WI38 (cell line): ENCODE measurements around the gene COL4A2.
"Not testable (repeated sequence)": the region's sequence is repeated elsewhere in the genome, so short reads cannot be mapped to it uniquely, and the experiment has no call there.

ENCODE experiments used
- H3K4me3 ChIP-seq: 2 replicates; pipeline ENCODE4 v1.5.1; 2011; ENCODE audit warnings: low read depth, mild to moderate bottlenecking, control low read depth, low read length
- TF ChIP-seq, protein P1 (sequence below): IDR thresholded peaks from 2 replicates; pipeline ENCODE4 v1.5.1; 2012; ENCODE audit warnings: low read depth, mild to moderate bottlenecking, control low read depth, low read length

Gene COL4A2

DNA sequence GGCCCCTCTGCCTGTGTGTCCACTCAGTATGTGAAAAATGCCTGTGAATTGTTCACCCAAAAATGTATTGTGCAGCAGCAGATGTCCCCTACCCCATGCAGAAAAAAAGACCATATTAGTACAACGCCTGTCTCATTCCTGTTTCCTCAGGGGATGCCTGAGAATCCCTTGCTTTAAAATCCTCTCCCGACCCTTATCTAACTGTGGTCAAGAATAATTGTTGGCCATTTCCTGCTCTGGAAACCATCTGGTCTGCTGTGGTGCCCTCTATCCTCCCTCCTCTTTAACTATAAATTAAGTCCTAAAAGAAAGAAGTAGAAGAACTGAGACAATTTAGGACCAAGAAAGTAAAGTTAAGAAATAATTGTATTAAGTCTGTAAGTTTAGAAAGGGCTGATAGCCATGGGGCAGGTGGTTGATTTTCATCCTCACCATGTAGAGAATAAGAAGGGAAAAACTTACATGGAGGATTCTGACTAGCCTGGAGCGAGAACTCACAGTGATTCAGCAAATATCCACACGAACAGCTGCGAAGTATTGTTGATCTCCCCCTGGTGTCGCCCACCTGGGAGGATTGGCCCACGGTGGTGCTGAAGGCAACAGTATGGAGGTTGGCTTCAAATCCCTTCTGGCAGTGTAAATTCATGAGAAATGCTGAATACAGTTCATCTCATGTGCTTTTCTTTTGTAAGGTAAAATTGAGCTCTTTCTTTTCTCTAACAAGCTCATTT is 85.6 kb downstream of the COL4A2 start:
- TF ChIP-seq, protein P1, sequence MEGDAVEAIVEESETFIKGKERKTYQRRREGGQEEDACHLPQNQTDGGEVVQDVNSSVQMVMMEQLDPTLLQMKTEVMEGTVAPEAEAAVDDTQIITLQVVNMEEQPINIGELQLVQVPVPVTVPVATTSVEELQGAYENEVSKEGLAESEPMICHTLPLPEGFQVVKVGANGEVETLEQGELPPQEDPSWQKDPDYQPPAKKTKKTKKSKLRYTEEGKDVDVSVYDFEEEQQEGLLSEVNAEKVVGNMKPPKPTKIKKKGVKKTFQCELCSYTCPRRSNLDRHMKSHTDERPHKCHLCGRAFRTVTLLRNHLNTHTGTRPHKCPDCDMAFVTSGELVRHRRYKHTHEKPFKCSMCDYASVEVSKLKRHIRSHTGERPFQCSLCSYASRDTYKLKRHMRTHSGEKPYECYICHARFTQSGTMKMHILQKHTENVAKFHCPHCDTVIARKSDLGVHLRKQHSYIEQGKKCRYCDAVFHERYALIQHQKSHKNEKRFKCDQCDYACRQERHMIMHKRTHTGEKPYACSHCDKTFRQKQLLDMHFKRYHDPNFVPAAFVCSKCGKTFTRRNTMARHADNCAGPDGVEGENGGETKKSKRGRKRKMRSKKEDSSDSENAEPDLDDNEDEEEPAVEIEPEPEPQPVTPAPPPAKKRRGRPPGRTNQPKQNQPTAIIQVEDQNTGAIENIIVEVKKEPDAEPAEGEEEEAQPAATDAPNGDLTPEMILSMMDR: no peak
- H3K4me3 ChIP-seq: no peak overlapping the region

DNA sequence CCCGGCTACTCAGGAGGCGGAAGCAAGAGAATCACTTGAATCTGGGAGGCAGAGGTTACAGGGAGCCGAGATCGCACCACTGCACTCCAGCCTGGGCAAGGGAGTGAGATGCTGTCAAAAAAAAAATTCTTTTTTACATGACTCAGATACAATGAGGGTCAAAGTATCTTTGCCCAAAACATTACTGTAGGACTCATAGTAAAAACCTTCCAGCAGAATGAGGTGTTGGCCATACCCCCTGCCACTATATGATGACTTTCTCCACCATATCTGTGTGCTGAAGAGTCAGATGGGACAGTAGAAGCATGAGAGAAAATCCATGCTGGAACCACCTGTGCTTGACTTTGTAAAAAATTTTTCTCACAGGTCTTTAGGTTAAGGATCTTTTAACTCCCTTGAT is 86.7 kb downstream of the COL4A2 start:
- no peak overlapping the region for H3K4me3 ChIP-seq
- TF ChIP-seq, protein P1: no peak

DNA sequence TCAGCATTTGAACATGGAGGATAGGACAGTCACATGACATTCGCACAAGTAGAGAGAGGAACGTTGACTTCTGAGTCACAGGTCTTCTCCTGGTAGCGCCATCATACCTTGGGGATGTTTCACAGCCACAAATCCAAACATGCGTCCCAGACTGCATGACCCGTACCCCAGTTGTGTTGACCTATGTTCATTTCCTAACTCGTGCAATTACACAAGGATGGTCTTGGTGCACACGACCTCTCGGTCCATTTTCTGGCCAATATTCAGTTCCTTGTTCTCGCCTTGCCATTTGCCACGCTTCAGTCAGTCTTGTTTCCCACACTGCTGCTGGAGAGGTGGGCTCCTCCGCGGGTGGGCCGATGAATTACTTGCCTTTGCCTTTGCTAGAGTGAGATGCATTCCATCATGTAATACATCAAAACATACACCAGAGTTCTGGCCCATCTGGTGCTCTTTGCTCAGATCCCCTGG is 87.3 kb downstream of the COL4A2 start:
- no peak overlapping the region for H3K4me3 ChIP-seq
- TF ChIP-seq, protein P1: no peak

DNA sequence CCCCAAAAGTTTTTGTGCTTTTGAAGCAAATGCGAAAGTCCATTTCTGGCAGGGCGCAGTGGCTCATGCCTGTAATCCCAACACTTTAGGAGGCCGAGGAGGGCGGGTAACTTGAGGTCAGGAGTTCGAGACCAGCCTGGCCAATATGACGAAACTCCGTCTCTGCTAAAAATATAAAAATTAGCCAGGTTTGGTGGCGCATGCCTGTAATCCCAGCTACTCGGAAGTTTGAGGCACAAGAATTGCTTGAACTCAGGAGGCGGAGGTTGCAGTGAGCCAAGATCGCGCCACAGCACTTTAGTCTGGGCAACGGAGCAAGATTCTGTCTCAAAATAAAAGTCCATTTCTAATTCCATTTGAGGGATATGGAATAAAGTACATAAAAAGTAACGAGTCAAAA is 88.5 kb downstream of the COL4A2 start:
- H3K4me3 ChIP-seq: not testable (repeated sequence)

DNA sequence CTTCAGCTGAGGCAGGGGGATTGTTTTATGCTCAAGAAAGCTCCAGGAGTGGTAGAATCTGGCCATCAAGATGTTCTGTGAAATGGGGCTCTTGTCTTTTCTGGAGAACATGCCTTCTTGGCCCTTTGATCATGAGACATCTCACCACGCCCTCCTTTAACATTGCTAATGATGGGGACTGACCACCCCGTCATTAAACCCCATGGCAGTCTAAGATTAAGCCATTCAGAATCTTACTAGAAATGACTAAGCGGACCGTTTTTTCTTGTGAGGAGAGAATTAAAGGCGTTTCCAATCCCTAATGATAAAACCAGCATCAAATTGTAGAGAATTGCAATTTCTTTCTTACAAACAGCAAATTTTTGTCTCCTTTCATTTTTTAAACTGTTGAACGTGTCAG is 89.4 kb downstream of the COL4A2 start:
- TF ChIP-seq, protein P1: no peak
- H3K4me3 ChIP-seq: peak overlapping the region; percentile 11; the same call in 1 of the 2 replicates

DNA sequence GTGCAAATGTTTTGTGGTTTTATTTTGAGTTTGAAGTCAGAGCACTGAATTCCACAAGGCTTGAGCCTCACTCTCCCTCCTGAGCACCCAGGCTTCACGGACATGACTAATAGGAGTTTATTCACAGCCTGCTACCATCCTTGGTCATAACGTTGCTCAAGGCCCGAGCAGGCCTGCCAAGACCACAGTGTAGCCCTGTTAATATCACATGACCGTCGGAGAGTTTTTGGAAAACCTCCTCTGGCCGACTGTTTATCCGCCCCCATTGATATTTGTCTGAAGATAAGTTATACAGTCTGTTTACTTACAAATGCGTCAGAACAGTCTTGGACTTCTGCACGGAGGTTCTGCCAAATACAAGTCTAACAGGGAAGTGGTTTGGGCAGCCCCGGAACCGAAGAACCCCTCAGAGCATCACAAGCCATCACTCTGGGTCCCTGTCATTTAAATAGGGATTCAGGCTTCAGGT is 89.9 kb downstream of the COL4A2 start:
- TF ChIP-seq, protein P1: no peak
- H3K4me3 ChIP-seq: peak overlapping the region; percentile 53

DNA sequence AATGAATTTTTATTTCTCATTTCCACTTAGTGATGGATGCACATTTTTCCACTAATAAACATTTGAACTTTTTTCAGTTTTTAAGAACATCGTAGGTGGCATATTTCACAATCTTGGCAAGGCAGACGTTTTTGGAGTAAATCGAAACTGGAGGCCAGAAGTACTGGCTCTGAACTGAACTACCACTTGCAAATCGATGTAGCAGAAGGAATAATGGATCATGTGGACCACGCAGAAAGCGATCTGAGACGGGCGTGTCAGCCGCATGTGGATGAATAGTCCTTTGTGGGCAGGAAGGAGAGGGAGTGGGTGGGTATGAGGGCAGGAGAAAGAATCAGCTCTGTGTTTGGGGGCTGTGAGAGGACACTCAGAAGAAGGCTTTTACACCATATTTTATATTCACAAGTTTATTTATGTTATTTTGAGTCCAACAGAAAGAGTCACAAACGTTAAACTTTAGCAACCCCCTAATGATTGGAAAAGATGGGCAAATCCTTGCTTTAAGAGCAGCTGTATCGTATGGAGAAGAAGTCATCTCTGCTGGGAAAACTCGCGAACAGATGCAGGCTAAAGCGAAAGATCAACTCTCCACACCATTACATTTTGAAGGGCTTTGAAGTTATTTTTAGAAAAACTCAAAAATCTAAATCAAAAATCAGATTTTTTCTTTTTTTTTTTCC is 90.5 kb downstream of the COL4A2 start:
- TF ChIP-seq, protein P1: no peak
- H3K4me3 ChIP-seq: peak overlapping the region; percentile 53
